MM.1S (cell line): ENCODE data around the gene ANTXRL.
A peak's percentile ranks its signal among the peaks of the same experiment; 100 is the strongest.
"Not testable (repeated sequence)": the region's sequence is repeated elsewhere in the genome, so short reads cannot be mapped to it uniquely, and the experiment has no call there.

ENCODE experiments used
- DNase-seq: peaks from one replicate; pipeline ENCODE4 v3.0.0-alpha.2; 2015
- H2AFZ ChIP-seq: fragments of 300-600 bp; sonication (generic); 2 replicates; pipeline ENCODE4 v1.6.0; 2016; ENCODE audit warnings: antibody characterized with exemption, low read length
- H3F3A ChIP-seq: fragments of 300-600 bp; sonication (generic); 2 replicates; pipeline ENCODE4 v1.6.1; 2016; ENCODE audit warnings: mild to moderate bottlenecking, antibody characterized with exemption, low read length, moderate library complexity, mixed read lengths; ENCODE audit not compliant: insufficient read depth
- H3K27ac ChIP-seq: fragments of 300-600 bp; sonication (generic); 2 replicates; pipeline ENCODE4 v1.5.1; 2016; ENCODE audit warnings: mild to moderate bottlenecking, low read length
- H3K27me3 ChIP-seq: fragments of 300-600 bp; sonication (generic); replicated peaks from 2 replicates; pipeline ENCODE4 v1.6.0; 2016; ENCODE audit warnings: low read length; ENCODE audit not compliant: insufficient read depth
- H3K36me3 ChIP-seq: fragments of 300-600 bp; sonication (generic); replicated peaks from 2 replicates; pipeline ENCODE4 v1.6.1; 2016; ENCODE audit warnings: mild to moderate bottlenecking, low read length, mixed read lengths; ENCODE audit not compliant: insufficient read depth
- H3K4me1 ChIP-seq: fragments of 300-600 bp; sonication (generic); 2 replicates; pipeline ENCODE4 v1.6.1; 2016; ENCODE audit warnings: low read length, mixed read lengths
- H3K4me2 ChIP-seq: fragments of 300-600 bp; sonication (generic); 2 replicates; pipeline ENCODE4 v1.6.0; 2016; ENCODE audit warnings: low read depth, low read length
- H3K4me3 ChIP-seq: fragments of 300-600 bp; sonication (generic); 2 replicates; pipeline ENCODE4 v1.5.1; 2016; ENCODE audit warnings: low read length, mixed read lengths
- H3K79me2 ChIP-seq: fragments of 300-600 bp; sonication (generic); 2 replicates; pipeline ENCODE4 v1.6.1; 2016; ENCODE audit warnings: mixed run types, low read length, mixed read lengths
- H3K9ac ChIP-seq: fragments of 300-600 bp; sonication (generic); 2 replicates; pipeline ENCODE4 v1.6.1; 2016; ENCODE audit warnings: low read length, mixed read lengths
- H3K9me2 ChIP-seq: fragments of 300-600 bp; sonication (generic); replicated peaks from 2 replicates; pipeline ENCODE4 v1.6.1; 2016; ENCODE audit warnings: mild to moderate bottlenecking, low read length, mixed read lengths; ENCODE audit not compliant: insufficient read depth
- H3K9me3 ChIP-seq: fragments of 300-600 bp; sonication (generic); replicated peaks from 2 replicates; pipeline ENCODE4 v1.6.1; 2016; ENCODE audit warnings: mild to moderate bottlenecking, low read length, mixed read lengths; ENCODE audit not compliant: insufficient read depth
- H4K20me1 ChIP-seq: fragments of 300-600 bp; sonication (generic); 2 replicates; pipeline ENCODE4 v1.6.1; 2016; ENCODE audit warnings: mild to moderate bottlenecking, low read length, moderate library complexity, mixed read lengths; ENCODE audit not compliant: insufficient read depth
- EZH2 ChIP-seq: fragments of 300-600 bp; sonication (generic); optimal IDR thresholded peaks from 2 replicates; pipeline ENCODE3; 2017; ENCODE audit warnings: low read depth, mild to moderate bottlenecking, antibody characterized with exemption, low read length, mixed read lengths
- EZH2phosphoT487 ChIP-seq: fragments of 300-600 bp; sonication (generic); IDR thresholded peaks from 2 replicates; pipeline ENCODE4 v1.6.1; 2018; ENCODE audit warnings: antibody characterized with exemption, low read length
- TF ChIP-seq, protein P1 (sequence below): fragments of 300-600 bp; sonication (generic); IDR thresholded peaks from 2 replicates; pipeline ENCODE4 v1.5.1; 2016; ENCODE audit warnings: antibody characterized with exemption, low read length, mixed read lengths

Gene ANTXRL

DNA sequence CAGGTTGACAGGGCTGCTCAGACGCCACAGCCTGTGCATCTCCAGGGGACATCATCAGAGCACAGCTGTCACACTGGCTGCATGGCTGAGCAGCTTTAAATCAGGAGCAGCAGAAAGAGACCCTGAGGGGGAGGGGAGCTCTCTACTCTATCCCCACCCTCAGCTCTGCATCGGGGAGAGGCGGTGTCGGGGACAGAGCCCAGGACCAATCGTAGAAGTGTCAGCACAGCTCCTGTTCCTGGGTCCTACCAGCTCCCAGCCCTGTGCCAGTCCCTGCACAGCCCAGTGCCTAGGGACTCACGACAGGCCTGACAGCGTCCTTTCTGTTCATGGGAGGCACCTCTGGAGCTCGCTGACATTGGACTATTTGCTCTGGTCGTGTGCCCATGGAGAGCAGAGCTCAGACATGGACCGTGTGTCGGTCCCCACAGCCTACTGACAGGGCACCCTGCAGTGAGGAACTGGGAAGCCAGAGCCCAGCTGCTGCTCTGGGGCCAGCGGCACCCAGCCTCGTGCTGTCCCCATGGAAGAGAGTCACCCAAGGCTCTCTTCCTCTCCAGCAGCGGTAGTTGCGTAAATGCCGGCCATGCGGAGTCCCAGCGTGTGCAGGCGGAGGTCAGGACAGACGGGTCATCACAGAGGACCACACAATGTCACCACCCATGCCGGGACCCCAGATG lies 20.4 kb upstream of the ANTXRL start:
- TF ChIP-seq, protein P1, sequence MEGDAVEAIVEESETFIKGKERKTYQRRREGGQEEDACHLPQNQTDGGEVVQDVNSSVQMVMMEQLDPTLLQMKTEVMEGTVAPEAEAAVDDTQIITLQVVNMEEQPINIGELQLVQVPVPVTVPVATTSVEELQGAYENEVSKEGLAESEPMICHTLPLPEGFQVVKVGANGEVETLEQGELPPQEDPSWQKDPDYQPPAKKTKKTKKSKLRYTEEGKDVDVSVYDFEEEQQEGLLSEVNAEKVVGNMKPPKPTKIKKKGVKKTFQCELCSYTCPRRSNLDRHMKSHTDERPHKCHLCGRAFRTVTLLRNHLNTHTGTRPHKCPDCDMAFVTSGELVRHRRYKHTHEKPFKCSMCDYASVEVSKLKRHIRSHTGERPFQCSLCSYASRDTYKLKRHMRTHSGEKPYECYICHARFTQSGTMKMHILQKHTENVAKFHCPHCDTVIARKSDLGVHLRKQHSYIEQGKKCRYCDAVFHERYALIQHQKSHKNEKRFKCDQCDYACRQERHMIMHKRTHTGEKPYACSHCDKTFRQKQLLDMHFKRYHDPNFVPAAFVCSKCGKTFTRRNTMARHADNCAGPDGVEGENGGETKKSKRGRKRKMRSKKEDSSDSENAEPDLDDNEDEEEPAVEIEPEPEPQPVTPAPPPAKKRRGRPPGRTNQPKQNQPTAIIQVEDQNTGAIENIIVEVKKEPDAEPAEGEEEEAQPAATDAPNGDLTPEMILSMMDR, result no peak
- TF ChIP-seq EZH2 (no peak), EZH2phosphoT487 (no peak)
- no peaks in the 10 kb centered on the region for H3K4me1 ChIP-seq
- no peaks in the 10 kb centered on the region for H3F3A ChIP-seq
- no peaks in the 10 kb centered on the region for H3K27me3 ChIP-seq
- no peaks in the 10 kb centered on the region for H3K79me2 ChIP-seq
- H3K9ac ChIP-seq, result no peak overlapping the region
- H4K20me1 ChIP-seq, result no peaks in the 10 kb centered on the region
- H3K27ac ChIP-seq, result no peak overlapping the region
- H3K9me2 ChIP-seq, result no peaks in the 10 kb centered on the region
- no peak overlapping the region for H2AFZ ChIP-seq
- H3K36me3 ChIP-seq, result no peaks in the 10 kb centered on the region
- H3K9me3 ChIP-seq, result no peaks in the 10 kb centered on the region
- H3K4me2 ChIP-seq, result no peak overlapping the region
- no peak for DNase-seq
- H3K4me3 ChIP-seq, result no peak overlapping the region

DNA sequence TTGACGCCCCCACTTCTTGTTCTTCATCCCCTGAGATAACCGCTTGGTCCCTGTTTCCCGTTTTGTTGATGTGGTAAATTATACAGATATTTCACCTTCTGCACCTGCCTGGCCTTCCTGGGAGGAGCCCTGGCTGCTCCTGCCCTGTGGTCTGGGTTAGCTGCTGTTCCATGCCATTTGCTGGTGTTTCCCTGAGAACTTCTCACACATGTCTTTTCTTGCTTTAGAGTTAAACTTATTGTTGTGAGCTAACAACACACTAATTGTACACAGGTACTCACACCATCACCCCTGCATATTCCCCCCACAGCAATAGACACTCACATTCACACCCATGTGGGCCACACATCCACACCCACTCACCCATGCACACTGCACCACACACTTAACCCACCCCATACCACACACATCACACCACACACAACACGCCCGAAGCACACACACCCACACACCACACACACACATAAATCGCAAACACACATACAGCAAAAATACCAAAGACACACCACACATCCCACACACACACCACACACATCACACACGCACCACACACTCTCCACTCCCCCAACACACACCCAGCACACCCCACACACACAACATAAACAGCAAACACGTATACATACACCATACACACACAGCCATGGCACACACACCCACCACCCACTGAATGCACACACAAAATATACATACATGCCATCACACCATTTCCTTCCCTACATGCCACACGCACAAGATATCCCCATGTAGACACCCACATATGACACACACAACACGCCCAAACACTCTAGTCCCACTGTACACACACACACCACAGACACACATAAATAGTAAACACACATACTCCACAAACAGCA lies 19.4 kb upstream of the ANTXRL start:
- Histone ChIP-seq H3K4me2 (no peak overlapping the region), H3K9me3 (no peaks in the 10 kb centered on the region), H3K9ac (no peak overlapping the region)

DNA sequence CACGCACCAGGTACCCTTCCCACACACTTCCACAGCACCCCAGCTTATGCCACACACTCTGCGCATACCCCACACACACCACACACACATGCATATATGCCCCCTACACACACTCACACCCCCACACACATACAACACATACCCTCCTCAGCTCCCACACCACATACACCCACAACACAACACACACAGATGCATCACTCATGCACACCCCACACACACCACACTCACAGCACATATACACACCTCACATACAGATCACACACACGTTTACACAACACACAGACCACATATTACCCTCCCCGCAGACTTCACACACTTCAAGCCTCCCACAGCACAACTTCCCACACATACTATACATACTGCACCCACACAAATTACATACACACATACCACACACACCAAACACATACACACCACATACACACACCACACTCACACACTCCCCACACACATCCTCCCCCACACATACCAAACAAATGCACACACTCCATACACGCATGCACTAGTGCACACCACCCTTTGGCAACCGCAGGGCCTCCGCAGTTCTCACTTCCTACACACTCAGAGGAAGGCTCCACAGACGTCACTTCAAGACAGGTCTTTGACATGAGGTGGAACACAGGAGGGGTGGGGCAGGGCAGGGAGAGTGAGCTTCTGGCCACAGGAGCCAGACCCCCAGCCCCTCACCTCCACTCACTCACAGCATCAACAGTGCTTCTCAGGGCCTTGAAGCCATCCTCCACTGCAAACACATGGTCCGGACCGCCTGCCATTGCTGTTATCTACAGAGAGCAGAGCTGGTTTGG lies 18.5 kb upstream of the ANTXRL start:
- no peak overlapping the region for H3K4me3 ChIP-seq
- TF ChIP-seq EZH2, result no peak
- TF ChIP-seq EZH2phosphoT487, result no peak
- TF ChIP-seq, protein P1, result no peak
- no peak overlapping the region for H3K9ac ChIP-seq
- no peaks in the 10 kb centered on the region for H3K4me1 ChIP-seq
- H2AFZ ChIP-seq, result no peak overlapping the region
- H3K9me3 ChIP-seq, result no peaks in the 10 kb centered on the region
- H3K36me3 ChIP-seq, result no peaks in the 10 kb centered on the region
- H3K9me2 ChIP-seq, result no peaks in the 10 kb centered on the region
- DNase-seq, result no peak
- no peak overlapping the region for H3K4me2 ChIP-seq
- no peaks in the 10 kb centered on the region for H3K27me3 ChIP-seq
- no peaks in the 10 kb centered on the region for H4K20me1 ChIP-seq
- H3F3A ChIP-seq, result no peaks in the 10 kb centered on the region
- no peak overlapping the region for H3K27ac ChIP-seq
- H3K79me2 ChIP-seq, result no peaks in the 10 kb centered on the region

More for the DNA sequence above, 19.4 kb upstream of the ANTXRL start:
- H3K4me1 ChIP-seq, result no peaks in the 10 kb centered on the region
- no peaks in the 10 kb centered on the region for H4K20me1 ChIP-seq
- TF ChIP-seq, protein P1, result no peak
- TF ChIP-seq EZH2 (no peak), EZH2phosphoT487 (no peak)
- no peaks in the 10 kb centered on the region for H3K36me3 ChIP-seq
- H3F3A ChIP-seq, result no peaks in the 10 kb centered on the region
- no peak overlapping the region for H2AFZ ChIP-seq
- H3K27me3 ChIP-seq, result no peaks in the 10 kb centered on the region
- H3K27ac ChIP-seq, result no peak overlapping the region
- no peaks in the 10 kb centered on the region for H3K9me2 ChIP-seq
- DNase-seq, result no peak
- no peak overlapping the region for H3K4me3 ChIP-seq
- H3K79me2 ChIP-seq, result no peaks in the 10 kb centered on the region

DNA sequence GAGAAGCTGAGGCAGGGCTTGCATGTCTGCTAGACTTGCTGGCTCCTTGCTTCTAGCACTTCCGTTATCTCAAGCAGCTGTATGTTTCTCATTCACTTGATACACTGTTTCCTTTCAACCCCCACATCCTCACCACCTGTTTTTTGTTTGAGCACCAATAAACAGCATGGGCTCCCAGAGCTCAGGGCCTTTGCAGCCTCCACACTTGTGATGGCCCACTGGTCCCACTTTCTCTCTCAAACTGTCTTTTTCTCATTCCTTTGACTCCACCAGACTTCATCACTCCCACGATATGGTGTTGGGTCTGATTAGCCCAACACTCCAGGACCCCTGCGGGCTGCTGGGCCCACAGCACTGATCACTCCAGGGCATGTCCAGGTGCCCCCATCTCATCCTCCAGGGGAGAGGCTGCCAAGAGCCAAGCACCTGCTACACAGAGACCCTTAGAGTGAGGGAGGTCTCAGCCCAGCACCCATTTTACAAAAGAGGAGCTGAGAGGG lies 17.2 kb upstream of the ANTXRL start:
- not testable (repeated sequence) for H3F3A ChIP-seq, H3K9me3 ChIP-seq, H4K20me1 ChIP-seq, H2AFZ ChIP-seq, H3K27ac ChIP-seq, H3K4me2 ChIP-seq, H3K9ac ChIP-seq, H3K4me3 ChIP-seq, H3K36me3 ChIP-seq, H3K79me2 ChIP-seq, H3K9me2 ChIP-seq, H3K27me3 ChIP-seq, H3K4me1 ChIP-seq
- peak; percentile 41 for DNase-seq
